ENCODE data around the gene DUOX1.

DNA sequence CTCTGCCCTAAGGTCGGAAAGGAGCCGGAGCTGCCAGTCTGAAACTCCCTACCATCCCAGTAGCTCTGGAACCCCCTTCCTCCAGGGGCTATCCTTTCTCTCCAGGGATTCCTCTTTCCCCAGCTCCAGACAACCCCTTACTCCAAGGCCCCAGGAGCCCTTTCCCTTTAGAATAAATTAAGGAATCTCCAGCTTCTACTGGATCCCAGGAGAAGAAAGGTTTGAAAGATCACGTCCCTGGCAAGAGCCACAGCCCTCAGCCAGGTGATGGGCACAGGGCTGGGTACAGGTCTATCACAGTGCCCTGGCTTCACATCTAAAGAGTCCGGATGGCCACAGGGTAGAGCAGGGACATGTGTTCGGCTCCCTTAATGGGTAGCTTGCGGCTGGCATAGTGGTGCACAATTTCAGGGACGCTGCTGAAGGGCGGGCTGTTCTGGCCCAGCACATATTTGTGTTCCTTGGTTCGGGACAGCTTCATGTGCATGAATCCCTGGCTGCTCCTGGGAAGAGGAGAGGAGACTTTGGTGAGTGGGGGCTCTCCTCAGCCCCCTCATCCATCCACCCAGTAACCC, 37.9 kb downstream of the DUOX1 start:
- TF ChIP-seq, protein P1, sequence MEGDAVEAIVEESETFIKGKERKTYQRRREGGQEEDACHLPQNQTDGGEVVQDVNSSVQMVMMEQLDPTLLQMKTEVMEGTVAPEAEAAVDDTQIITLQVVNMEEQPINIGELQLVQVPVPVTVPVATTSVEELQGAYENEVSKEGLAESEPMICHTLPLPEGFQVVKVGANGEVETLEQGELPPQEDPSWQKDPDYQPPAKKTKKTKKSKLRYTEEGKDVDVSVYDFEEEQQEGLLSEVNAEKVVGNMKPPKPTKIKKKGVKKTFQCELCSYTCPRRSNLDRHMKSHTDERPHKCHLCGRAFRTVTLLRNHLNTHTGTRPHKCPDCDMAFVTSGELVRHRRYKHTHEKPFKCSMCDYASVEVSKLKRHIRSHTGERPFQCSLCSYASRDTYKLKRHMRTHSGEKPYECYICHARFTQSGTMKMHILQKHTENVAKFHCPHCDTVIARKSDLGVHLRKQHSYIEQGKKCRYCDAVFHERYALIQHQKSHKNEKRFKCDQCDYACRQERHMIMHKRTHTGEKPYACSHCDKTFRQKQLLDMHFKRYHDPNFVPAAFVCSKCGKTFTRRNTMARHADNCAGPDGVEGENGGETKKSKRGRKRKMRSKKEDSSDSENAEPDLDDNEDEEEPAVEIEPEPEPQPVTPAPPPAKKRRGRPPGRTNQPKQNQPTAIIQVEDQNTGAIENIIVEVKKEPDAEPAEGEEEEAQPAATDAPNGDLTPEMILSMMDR (conservative IDR thresholded peaks at IDR 0.05 in 1 of 2, IDR thresholded peaks at IDR 0.05 in 1 of 2; ENCODE audit: low read depth in 1 of 2, low read length in 2 of 2) = no peak
- no peak for TF ChIP-seq EZH2 (IDR thresholded peaks at IDR 0.05; ENCODE audit: low read length, missing control alignments)
